Ramos (cell line): ENCODE data around the gene C4orf33.
"Not testable (repeated sequence)": the region's sequence is repeated elsewhere in the genome, so short reads cannot be mapped to it uniquely, and the experiment has no call there.

Source experiments
- in situ Hi-C: fragments of 300-500 bp; cut with MboI; formaldehyde crosslinking; loops from one replicate; pipeline ENCODE4 v1.14.3; 2022; ENCODE audit warnings: low sequenced_read_pairs; ENCODE audit not compliant: unreplicated experiment

Gene C4orf33

DNA sequence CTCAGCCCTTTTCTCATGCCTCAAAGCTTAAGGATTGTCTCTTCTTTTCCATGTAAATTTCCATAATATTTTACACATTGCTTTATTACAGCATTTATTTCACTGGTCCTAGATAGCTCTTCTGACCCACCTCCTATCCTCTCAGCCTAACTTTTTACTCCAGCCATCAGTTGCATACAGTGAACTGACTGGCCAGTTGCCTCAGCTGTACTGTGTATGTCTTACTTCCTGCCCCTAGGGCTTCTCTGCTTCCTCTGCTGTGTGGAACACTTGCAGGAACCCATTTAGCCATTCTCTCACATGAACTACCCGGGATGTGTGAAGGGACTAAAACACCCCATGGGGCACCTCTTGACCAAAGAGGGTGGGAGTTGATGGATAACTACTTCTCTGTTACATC is 18.0 kb downstream of the C4orf33 start:
- in situ Hi-C loops = no loop called here

- in situ Hi-C loops = no loop called here
Observed at GRCh38 chr4:129117705-129118104, 21.8 kb downstream of the C4orf33 start.

- in situ Hi-C loops = not testable (repeated sequence)
Observed at GRCh38 chr4:129126614-129127013, 30.7 kb downstream of the C4orf33 start.

DNA sequence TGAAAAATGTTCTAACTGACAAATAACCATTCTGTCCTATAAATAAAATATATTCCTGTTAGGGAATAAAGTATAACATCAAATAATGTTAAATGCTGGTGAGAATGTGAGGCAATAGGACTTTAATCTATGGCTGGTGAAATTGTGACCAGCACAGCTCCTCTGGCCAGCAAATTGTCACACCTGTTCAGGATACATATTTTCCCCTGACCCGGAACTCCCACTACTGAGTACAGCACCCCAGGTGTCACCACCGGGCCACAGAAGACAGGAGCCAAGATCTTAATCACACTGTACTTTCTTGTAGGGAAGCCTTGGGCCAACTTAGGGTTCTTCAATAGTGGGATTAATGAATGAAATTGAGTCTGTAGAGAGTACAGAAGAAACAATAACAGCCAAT is 33.2 kb downstream of the C4orf33 start:
- in situ Hi-C loops = no loop called here

GRCh38 chr4:129131343-129131742 is 35.4 kb downstream of the C4orf33 start:
- in situ Hi-C loops = no loop called here

DNA sequence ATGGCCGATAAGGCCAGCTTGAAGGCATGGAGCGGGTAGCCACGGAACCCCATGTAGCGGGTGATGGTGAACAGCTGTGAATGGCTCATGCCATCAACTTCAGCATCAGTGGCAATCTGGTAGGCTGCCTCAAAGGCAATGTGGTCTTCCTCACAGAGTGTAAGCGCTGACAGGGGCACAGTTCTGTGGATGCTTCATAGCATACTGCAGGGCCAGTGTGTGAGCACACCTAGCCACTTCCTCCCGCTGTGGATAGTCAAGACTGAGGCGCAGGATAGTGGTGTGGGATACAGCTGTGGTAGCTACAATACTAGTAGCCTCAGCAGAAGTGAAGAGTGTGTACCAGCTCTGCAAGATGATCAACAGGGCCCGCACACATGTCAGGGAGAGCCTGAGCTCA is 40.5 kb downstream of the C4orf33 start:
- in situ Hi-C loops = no loop called here

DNA sequence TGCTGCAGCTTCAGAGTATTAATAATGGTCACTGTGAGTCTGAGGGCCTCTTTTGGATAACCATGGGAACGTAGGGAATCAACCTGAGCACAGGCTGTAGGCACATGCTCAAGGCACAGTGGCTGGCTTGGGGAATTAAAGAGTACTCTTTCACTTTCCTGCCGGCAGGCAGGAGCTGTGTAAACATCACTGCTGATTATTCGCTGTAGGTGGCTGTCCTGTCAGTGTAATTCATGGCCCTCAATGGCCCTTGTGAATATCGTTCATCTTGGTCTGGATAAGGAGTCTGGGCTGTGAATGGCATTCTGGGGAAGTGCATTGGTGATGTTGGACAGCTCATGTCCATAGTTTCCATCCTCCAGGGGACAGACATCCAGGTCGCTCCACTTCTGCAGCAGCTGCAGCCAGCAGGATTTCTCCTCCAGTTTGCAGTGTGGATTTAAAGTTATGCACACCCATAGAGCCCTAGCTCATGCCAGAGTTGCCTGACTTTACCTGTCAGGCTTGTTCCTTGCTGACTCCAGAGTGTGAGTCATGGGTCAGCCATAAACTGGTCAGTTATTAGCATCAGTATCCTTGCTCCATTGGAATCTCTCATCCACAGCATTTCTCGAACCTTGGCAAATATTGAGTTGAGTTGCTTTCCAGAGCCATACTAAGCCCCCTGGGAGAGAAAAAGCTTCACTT is 43.0 kb downstream of the C4orf33 start:
- in situ Hi-C loops = no loop called here

DNA sequence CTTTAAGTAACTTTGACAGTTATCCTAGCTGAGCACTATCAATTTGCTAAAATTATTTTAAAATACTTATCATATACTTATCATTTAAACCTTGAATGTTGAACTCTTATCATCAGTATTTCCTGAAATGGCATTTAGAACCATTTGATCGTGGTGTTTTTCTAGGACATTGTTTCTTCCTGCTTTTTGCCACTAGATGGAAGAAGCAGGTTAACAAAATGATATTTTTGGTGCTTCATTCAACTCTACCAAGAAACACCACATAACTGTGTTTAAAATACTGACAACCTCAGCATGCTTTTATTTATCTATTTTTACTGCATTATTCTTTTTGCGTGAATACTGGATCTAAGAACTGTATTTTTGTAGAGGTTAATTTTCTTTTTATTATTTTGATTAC is 44.6 kb downstream of the C4orf33 start:
- in situ Hi-C loops = no loop called here

- in situ Hi-C loops = no loop called here
Observed at GRCh38 chr4:129143359-129143758, 47.4 kb downstream of the C4orf33 start.

DNA sequence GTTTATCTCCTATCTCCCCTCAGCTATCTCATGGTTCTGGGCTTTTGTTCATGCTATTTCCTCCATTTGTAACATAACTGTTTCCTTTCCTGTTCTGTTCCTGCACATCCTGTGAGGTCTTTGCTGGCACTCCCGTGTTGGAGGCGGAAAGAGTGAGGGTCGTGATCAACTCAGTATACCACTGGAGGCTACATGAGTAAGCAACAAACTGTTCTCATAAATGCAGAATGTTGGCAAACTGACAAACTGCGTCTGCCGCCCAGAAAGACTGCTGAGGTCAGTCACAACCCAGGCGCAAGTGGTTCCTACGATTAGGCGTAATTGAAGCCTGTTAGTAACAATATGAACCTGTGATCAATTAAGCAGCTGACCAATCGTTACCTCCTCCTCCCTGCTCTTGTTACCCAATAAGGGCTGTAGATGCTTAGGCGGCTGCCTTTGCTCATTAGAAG is 48.8 kb downstream of the C4orf33 start:
- in situ Hi-C loops = no loop called here

- in situ Hi-C loops = no loop called here
Observed at GRCh38 chr4:129145222-129145730, 49.3 kb downstream of the C4orf33 start.

DNA sequence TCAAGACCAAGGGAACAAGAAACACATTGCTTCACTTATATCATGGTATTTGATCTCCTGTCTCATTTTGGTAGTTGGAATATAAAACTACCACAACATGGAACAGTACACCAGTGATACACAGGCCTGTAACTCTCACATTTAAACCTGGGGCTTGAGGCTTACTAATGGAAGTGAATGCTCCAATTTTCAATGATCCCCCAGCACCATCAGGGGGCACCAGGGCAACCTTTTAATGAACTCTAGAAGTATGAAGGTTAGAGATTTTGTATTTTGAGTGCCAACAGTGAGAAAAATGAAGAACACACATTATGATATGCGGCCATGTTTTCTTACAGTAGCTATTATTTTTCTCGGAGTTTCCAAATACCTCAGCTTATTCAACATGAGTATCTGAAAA is 50.7 kb downstream of the C4orf33 start:
- in situ Hi-C loops = no loop called here

- in situ Hi-C loops = no loop called here
Observed at GRCh38 chr4:129148892-129149291, 52.9 kb downstream of the C4orf33 start.

DNA sequence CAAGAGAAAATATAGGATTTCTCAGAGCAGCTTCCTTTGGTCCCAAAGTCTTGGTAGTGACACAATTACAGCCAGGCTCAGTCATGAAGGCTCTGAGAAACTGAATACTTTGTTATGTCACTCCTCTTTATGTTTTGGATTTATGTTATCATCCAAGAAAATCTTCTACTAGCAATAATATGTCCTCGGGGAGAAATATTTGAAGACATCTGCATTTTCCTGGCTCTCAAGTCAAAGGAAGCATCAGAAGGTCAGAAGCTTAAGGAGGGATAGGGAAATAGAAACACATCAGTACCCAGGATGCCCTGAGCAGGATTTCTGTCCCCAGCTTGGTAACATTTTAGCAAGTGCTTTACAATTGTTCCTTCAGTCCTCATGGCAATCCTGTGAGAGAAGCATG is 54.0 kb downstream of the C4orf33 start:
- in situ Hi-C loops = no loop called here

DNA sequence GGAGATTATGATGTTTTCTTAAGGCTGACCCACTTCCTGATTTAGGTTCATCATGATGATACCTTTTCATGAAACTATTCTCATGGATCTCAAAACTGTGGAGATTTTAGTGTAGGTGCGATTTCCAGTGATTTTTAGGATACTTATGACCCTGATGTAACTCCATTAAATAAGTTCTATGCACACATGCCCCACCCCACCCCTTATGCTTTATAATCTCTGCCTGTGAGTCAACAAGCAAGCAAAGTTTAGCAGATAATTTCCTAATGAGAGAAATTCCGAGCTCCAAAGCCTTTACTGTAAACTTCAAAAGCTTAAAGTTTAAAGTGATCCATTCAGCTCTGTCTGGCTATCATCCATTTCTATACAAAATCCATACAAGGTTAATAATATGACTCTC is 56.4 kb downstream of the C4orf33 start:
- in situ Hi-C loops = no loop called here

- in situ Hi-C loops = no loop called here
Observed at GRCh38 chr4:129153700-129154099, 57.7 kb downstream of the C4orf33 start.

DNA sequence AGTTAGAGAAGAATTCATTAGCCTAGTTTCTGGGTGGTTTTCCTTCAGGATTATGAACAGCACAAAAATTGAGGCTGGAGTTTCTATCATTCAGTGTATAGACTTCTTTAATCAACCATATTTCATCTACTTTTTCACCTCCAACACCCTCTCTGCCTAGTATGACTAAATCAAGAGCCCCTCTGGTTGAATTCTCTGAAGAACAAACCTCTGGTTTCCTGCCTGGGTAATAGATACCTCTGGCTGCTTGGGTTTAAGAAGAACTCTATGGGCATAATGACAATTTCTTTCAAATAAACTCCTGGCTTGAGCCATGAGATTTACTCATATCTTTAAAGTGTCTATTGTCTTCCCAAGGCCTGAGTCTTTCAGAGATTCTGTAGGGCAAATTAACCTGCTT is 66.5 kb downstream of the C4orf33 start:
- in situ Hi-C loops = no loop called here

DNA sequence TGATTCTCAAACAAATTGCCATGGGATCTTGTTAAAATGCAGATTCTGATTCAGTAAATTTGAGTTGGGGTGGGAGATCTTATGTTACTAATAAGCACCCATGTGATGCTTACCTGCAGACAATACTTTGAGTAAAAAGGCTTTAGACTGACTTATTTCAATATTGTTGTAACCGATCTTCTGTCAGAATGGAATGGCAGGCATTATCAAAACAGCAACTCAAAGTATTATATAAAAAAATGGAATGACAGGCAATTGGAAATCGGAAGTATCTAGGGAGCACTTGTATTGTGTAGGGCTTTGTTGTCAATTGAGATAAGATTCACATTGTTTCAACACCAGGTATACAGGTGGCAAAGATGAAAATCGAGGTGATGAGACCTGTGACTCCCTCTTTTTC is 67.5 kb downstream of the C4orf33 start:
- in situ Hi-C loops = no loop called here

DNA sequence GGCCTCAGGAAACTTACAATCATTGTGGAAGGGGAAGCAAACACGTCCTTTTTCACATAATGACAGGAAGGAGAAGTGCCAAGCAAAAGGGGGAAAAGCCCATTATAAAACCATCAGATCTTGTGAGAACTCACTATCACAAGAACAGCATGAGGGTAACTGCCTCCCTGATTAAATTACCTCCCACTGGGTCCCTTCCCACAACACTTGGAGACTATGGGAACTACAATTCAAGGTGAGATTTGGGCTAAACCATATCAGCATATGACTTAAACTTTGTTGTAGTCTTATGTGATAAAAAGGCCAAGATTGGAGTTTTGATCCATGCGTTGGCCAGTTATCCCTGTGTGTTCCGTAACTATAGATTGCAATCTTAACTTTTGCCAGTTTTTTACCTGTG is 68.3 kb downstream of the C4orf33 start:
- in situ Hi-C loops = no loop called here
